SK-N-SH treated with all-trans-retinoic acid at 6 μM for 48 hours (cell line): ENCODE results near the gene LRP5.

Experiments used
- ESRRG ChIP-seq: fragments of 250-450 bp; sonication (Bioruptor Pico); IDR thresholded peaks from 2 replicates; pipeline ENCODE4 v1.6.1; 2021; ENCODE audit warnings: mild to moderate bottlenecking
- ISL1 ChIP-seq: fragments of 250-450 bp; sonication (Bioruptor Pico); IDR thresholded peaks from 2 replicates; pipeline ENCODE4 v2.1.2; 2022; ENCODE audit warnings: mild to moderate bottlenecking, moderate library complexity
- OSR1 ChIP-seq: fragments of 250-450 bp; sonication (Bioruptor Pico); IDR thresholded peaks from 2 replicates; pipeline ENCODE4 v1.8.0; 2022; ENCODE audit warnings: moderate library complexity, mild to moderate bottlenecking, inconsistent platforms
- PPARA ChIP-seq: fragments of 250-450 bp; sonication (Bioruptor Pico); IDR thresholded peaks from 2 replicates; pipeline ENCODE4 v1.5.0; 2020; ENCODE audit warnings: mild to moderate bottlenecking, borderline replicate concordance
- RARB ChIP-seq: fragments of 250-450 bp; sonication (Bioruptor Pico); IDR thresholded peaks from 2 replicates; pipeline ENCODE4 v1.8.0; 2021; ENCODE audit warnings: mild to moderate bottlenecking, moderate library complexity

GRCh38 chr11:68289456-68289855 lies 22.9 kb upstream of the LRP5 start:
- TF ChIP-seq ISL1 (CRISPR knock-in tag) (no peak), RARB (CRISPR knock-in tag) (no peak), OSR1 (CRISPR knock-in tag) (no peak), PPARA (no peak), ESRRG (CRISPR knock-in tag) (no peak)
